NCI-H345 treated with DMSO at 0.1 percent for 48 hours (cell line): ENCODE results near the gene TTR.

Experiments
- DNase-seq: peaks from one replicate; lab custom pipeline; 2025; ENCODE audit not compliant: unreplicated experiment; lab: John Stamatoyannopoulos, UW

TTR gene

DNA sequence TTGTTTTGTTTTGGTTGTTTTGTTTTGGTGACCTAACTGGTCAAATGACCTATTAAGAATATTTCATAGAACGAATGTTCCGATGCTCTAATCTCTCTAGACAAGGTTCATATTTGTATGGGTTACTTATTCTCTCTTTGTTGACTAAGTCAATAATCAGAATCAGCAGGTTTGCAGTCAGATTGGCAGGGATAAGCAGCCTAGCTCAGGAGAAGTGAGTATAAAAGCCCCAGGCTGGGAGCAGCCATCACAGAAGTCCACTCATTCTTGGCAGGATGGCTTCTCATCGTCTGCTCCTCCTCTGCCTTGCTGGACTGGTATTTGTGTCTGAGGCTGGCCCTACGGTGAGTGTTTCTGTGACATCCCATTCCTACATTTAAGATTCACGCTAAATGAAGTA, at the start of gene TTR:
Gene TTR (plus strand): TSS at position 250 of the 400 bp plus-strand sequence. CDS start 26 bp downstream, at position 276.
- DNase-seq, result no peak

DNA sequence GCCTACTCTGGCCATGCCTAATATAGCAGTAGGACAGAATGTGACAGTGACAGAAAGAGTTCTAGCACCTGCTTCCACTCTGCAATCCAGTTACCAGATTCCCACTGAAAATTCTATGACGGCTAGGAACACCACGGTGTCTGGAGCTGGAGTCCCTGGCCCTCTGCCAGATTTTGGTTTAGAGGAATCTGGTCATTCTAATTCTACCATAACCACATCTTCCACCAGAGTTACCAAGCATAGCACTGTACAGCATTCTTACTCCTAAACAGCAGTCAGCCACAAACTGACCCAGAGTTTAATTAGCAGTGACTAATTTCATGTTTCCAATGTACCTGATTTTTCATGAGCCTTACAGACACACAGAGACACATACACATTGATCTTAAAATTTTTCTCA, 45.2 kb upstream of the TTR start:
- no peak for DNase-seq

DNA sequence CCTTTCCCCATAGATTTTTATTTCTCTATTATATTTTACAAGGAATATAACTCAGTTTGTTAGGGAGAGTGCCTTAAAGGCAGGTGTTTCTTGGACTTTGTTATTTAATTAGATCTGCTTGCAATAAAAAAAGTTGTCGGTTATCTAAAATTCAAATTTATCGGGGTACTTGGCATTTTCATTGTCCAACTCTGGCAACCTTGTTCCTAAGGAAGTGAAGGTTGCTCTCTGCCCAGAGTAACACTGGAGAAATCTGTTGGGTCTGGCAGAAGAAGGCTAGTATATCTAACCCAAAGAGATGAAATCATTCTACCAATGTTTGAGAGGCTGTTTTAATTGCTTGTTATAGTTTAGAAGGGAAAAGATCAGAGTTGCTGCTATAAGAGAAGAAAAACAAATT, 42.8 kb upstream of the TTR start:
- no peak for DNase-seq

DNA sequence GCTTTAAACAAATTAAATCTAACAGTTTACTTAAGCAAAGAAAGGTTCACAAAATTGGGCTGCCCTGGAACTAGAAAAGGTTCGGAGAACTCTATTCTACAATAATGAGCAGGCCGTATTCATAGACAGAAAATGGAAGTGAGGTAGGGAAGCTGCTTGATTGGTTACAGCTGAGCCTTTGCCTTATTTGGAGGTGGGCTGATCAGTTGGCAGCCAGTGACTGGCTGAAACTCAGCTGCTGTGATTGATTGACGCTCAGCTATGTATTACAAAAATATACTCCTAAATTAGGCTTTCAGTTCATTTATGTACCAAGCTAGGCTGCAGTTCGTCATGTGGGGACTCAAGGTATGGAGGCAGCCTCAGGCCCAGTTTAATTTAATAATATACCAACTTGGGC, 42.3 kb upstream of the TTR start:
- DNase-seq, result no peak

DNA sequence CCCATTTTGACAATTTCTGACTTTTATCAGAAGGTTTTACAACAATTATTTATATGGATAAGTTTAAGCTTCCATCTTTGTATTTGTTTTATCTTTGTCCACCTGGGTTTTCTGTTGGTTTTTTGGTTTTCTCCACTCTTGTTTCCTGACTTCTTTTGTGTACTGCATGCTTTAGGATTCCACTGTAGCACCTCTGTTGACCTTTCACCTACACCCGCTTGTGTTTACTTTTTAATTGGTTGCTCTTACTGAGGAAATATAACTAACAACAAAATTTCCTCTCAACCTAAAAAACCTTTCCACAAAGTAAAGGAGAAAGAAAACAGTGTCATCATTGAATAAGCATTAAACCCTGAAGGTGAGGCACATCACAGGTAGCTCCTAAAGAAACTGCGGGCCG, 39.8 kb upstream of the TTR start:
- no peak for DNase-seq

DNA sequence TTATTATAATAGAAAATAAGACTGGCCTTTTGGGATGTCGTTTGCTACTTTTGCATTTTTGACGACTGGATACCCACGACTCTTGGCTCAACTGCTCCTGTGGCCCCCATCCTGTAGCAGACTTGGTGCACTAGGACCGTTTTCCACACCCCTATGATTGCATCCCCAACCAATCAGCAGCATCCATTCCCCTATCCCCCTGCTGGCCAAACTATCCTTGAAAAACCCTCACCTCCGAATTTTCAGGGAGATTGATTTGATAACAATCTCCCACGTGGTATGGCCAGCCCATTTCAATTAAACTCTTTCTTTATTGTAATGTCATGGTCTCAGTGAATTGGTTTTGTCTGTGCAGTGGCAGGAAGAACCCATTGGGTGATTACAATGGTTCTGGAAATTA, 37.9 kb upstream of the TTR start:
- DNase-seq, result no peak

DNA sequence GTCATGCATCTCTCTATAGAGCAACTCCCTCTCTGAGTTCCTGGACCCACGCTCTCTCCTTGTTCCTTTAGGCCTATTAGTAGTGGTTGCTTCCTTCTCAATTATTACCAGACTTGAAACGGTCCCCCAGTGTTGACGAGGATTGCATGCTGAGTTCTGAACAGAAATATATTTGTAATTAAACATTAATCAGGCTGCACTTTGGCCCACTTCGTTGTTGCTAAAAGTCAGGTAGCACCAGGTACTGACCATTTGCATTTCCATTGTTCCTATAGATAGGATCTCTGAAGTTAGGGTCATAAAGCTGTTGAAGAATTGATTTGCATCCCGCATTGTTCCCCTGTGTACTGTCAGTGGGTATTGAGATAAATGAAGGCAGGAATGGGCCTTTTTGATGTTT, 36.9 kb upstream of the TTR start:
- DNase-seq, result no peak

DNA sequence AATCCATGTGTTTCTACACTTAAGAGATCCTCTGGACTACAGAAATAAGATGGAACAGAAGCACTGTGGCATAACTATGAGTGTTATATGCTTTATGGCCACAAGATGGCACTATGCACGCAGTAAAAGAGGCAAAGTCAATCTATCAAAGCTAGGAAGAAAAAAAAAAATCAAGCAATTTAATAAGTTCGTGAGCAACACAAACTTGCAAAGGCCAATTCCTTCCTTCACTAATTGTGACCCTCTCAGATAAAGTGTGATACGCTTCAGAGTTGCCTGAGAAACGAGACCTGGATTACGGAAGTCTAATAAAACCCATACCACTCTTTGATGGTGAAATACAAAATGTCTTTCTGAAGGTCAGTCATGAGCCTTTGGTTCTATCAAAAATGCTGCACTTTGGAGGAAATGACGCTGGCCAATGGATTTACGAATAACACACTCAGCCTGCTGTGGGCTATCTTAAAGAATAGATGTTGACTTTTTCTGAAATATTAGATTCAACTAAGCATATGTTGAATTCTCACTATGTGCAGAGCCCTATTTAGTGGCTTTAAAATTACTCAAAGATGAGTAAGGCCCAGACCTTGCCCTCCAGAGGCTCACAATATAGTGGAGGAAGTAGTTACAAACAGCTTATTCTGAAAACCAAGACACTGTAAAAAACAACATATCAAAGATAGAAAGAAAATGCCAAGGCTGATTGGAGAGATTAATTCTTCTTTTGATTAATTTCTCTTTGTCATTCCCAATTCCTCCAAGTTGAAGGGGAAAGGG, 35.5 kb upstream of the TTR start:
- DNase-seq, result peak; percentile 41

DNA sequence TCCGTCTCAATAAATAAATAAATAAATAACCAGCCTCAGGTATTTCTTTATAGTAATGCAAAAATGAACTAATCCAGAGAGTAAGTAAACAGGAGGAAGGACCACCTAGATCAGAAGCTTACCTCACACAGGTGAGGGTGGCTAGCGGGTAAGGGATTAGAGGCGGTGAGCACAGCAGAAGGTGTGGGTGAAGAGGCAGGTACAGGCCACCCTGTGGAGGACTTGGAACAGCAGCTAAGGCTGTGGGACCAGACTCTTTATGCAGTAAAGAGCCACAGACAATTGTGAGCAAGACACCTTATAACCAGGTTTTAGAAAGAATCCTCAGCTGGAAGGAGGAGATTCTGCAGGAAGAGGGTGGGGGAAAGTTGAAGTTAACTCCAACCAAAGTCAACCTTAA, 34.2 kb upstream of the TTR start:
- DNase-seq, result no peak

DNA sequence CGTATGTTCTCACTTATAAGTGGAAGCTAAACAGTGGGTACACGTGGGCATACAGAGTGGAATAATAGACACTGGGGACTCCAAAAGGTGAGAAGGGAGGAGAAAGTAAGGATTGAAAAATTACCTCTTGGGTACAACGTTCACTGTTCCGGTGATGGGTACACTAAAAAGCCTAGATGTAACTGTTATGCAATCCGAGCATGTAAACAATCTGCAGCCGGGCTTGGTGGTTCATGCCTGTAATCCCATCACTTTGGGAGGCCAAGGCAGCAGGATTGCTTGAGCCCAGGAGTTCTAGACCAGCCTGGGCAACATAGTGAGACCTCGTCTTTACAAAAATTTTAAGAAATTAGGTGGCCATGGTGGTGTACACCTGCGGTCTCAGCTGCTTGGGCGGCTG, 33.1 kb upstream of the TTR start:
- DNase-seq, result no peak

DNA sequence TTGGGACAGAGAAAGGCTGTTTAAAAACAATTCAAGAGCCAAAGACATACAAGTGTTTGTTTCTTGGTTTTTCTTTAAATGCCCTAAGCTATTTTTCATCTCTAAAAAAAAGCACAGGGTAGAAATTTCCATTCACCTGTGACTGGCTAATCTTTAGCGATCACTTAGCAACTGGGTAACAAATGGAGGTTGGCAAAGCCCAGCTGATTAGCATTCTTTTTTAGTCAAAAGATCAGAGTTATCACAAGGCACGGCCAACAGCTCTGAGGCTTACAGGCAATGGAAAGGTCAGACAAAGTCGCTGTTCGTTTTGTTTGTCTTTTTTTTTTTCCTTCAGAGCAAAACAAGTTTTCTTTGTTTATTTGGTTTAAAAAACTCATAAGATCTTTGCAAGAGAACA, 29.0 kb upstream of the TTR start:
- DNase-seq, result no peak

DNA sequence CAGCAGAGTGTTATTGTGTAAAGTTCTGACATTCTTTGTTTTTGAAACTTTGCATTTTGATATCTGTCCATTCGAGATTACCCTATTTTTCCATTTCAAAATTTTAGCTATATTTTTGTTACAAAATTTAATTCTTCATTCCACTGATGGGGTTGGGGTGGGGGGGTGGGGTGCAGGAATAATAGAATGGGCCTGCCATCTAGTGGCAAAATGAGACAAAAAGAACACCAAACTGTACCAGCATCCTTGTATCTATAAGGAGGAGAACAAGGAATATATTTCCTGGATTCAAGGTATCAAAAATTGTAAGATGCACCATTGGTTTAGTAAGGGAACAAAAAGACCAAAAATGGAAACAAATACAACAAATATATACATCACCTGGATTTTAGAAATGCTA, 27.9 kb upstream of the TTR start:
- DNase-seq, result no peak

DNA sequence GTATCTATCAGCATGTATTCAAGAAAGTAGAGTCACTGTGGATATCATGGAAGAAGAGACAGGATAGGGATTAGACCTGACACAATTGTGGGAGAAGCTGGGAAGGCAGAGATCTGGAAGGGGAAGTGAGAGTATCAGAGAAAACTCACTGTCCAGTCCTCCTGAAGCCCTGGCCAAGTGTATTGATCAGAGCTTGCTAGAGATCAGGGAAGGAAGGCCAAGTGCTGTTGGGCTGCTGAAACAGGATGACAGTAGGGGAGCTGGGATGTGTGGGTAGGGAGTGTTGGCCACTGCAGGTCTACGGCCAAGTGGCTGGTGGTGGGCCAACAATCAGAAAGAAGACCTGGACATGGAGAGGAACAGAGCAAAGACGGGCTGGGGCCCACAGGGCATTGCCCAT, 26.3 kb upstream of the TTR start:
- no peak for DNase-seq

DNA sequence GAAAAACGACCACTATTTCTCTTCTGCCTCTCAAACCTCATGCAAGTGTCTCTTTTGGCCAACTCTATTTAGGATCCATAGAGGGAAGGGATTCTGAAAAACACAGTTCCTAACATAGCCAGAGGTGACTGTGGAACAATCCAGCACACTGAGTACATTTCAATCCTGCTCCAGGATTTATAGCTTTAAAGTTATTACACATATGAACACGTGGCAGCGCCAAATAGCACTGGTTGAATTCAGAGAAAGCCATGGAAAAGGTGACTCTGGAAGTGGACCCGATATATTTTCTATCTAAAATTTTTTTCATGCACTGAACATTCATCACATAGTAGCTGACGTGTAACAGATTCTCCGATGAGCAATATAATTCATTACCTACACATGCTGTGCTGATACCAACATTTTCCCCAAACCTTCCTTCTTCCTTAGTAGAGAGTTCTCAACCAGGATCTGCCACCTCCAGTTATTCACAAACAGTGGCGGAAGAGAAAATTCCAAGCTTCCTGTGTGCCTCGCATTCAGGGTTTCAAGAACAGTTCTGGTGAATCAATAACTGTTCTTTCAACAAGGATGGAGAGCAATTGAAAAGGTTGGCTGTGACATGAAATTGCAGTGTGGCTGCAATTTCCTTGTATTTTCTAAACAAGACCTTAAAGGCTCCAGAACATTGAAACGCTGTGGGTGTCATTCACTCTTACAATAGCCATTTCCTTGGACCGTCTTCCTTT, 25.7 kb upstream of the TTR start:
- no peak for DNase-seq

DNA sequence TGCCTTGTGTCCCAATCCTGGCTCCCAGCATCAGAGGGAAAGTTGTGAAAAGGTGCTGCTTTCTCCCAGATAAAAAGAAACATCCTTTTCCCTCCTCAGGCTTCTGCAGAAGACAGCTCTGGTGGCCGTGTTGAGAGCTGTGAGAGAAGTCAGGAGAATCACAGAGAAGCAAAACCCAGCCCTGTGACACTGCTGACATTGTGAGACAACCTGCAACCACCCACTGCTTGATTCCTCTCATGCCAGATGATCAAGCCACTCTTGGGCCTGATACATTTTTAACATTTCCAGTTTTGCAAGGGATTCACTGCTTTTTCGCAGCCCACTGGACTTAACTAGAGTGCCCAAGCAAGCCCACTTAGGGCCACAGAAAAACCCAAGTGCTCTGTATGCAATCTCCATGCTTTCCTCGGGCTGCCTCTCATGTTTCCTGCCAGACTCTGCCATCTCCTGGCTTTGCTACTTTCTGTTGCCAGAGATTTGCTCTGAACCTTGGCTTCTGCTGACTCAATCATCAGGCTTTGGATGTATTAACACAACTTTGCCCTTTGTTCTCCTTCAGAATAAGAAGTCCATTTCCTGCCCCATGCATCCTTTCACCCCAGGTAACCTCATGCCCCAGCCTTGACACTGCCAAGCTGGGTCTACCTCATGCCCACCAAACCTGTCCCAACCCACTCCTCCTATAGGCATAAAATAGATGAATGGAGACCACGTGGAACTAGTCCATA, 24.9 kb upstream of the TTR start:
- no peak for DNase-seq

DNA sequence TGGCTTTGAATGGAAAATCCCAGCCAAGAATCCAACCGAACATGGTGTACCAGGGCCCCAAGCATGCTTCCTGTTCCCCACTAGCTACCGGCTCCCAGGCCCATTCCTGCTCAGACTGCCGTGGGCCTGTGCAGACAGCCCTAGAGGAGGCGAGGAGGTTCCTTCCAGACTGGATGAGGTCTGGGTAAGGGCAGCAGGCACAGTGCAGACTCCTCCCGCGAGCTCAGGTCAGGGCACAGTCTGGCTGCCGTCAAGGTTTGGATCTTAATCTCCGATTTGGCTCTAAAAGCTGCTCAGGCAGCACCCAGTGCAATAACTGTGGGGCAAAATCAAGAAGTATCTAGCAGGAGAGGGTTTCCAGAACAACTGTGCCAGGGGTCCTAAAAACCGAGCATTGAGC, 19.3 kb upstream of the TTR start:
- no peak for DNase-seq

DNA sequence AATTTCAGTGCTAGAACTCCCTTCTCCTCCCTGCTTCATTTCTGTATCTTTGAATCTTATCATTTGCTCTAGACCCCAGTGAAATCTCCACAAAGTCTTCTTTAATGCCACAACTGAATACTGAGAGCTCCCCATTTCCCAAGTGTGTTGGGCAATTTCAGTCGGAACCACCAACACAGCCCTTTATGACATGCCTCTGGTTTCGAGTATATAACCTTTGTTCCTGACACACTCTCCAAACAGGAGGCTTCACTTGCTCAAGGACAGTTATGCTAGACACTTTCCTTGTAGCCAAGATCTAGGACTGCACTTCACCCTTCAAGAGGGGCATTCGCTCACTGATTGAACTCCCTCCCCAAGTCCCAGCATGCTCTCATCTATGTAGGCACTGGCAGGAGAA, 18.6 kb upstream of the TTR start:
- DNase-seq, result no peak

DNA sequence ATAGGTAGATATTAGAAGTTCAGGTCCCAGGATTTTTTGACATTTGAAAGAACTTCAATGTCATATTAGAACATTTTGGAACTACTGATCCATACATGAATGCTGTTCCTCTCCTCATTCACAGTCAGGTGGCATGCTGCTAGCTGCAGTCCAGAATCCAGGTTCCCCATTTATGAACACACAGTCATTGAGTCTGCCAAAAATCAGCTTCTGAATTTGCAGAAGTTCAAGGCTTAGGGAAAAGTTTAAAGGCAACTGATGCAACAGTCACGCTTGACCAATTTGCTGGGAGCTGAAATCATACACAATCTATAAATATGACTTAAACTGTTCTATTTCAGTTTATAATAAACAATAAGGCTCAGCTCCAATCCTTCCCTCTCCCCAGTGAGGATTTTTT, 17.3 kb upstream of the TTR start:
- DNase-seq, result no peak

DNA sequence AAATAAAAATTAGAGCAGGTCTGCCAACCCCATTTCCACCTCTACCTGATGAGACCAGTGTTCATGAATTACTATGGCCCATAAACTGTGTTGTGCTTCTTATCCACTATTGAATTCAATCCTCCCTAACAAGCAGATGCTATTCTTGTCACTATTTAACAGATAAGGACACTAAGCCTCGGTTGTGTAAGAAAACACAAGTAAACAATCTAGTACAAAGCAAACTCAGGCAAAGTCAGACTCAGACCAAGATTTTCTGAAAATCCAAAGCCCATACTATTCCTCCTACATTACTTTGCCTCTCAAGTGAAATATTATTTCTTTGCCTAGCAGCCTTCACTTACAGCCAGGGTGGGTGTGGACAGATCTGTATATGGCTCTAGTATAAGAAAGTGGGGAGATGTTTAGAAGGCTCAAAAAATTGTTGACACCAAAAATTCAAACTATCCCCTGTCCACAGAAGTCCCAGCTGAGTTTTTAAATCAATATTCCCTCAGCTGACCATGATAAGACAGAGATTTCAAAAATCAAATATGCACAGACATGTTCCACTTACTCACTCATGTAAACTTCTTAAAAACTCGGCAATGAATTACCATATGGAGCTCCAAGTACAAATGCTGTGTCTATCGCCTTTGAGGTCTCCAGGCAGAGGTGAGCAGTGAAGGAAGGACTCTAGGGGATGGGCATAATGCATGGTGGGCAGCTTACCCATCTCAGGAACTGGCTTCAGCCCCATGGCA, 16.0 kb upstream of the TTR start:
- DNase-seq, result no peak

DNA sequence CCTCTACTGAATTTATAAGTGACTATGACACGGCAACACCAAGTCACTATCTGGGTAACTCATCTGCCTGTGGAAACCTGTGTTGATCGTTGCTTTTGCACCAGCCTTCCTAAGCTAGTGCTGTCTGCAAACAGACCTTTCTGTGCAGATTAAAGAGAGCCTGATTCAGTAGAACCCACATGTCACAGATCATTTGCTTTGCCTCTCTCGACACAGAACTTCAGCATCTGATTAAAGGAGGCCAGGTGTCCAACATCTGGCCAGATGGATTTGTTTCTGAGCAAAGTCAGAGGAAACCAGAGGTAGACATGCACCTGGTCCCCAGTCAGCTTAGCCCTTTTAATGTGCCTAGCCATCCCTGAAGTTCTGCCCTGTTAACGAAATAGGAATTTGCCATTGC, 15.0 kb upstream of the TTR start:
- DNase-seq, result no peak

DNA sequence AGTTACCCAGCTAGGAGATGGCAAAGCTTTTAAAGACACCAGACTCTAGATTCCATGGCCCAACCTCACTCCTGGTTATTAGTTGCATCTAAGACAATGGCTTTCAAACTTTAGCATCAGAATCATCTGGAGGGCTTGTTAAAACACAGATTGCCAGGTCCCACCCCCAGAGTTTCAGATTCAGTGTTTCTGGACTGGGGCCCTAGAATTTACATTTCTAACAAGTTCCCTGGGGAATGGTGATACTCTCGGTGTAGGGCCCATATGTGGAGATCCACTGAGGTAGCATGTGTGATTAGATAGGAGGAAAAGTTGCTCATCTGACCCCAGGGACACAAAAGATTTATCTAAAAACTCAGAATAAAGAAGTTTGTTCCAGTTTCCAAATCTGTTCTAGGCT, 14.5 kb upstream of the TTR start:
- no peak for DNase-seq
